ENCODE results near the gene TGIF1. TPM values are rescaled to one million over a fixed set of nuclear protein-coding genes. Genes with fewer than 3 reads are reported as not detected.

Gene TGIF1
- total RNA-seq (10 to 100 TPM; 34.7 to 48.2 TPM), polyA plus RNA-seq (ENCODE audit: insufficient read length in 2 of 2) (10 to 100 TPM; 29.3 to 29.7 TPM)
- long read RNA-seq, donor 1, transcript TGIF1-202 (3 exons, 2,076 nt), result major isoform, 6 of 11 reads
- long read RNA-seq, donor 1, partial matches to known transcripts, result 0 of 11 reads
- long read RNA-seq, donor 1, other reads (novel, unspliced or antisense), result 0 of 11 reads
- long read RNA-seq, donor 2, transcript TGIF1-202 (3 exons, 2,076 nt), result major isoform, 5 of 17 reads
- long read RNA-seq, donor 2, partial matches to known transcripts, result 8 of 17 reads
- long read RNA-seq, donor 2, other reads (novel, unspliced or antisense), result 0 of 17 reads
- long read RNA-seq, donor 3, partial matches to known transcripts, result 0 of 5 reads
- long read RNA-seq, donor 3, other reads (novel, unspliced or antisense), result 0 of 5 reads
- long read RNA-seq, donor 4, transcript TGIF1-202 (3 exons, 2,076 nt), result major isoform, 18 of 35 reads
- long read RNA-seq, donor 4, transcript TGIF1-208 (2 exons, 2,214 nt), result minor isoform, 9 of 35 reads
- long read RNA-seq, donor 4, partial matches to known transcripts, result 0 of 35 reads
- long read RNA-seq, donor 4, other reads (novel, unspliced or antisense), result 0 of 35 reads

DNA sequence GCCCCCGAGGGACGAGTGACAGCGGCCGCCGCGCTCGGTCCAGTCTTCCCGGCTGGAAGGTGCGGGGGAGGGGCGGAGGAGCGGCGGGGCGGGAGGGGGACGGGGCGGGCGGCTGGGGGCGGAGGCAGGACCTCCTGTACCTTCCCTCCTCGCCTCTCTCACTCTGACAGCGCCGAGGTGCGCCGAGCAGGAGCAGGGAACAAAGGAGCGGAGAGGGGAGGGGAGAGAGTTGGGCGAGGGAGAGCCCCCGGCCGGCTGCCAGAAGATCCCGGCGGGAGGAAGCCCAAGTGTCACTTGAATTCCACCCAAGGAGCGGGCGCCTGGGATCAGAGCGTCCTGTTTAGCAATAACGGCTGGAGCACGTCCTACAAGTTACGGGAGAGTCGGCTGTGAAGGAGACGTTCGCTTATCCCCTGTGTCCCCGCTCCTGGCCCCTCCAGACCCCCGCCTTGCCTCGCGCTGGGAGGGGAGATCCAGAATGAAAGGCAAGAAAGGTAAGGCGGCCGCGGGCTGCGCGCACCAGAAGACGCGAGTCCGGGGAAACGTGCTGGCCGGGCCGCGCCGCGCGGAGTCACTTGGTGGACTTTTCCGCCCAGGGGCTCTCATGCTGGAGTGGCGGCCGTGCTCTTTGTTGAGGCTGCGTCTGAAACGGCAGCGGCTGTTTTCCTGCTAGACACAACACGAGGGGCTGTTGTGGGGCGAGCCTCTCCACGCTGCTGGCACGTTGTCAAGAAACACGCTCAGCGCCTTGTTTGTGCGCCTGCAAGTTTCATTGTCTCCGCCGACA is at the start of gene TGIF1:
TGIF1 (plus strand) TSS at position 161 of the 787 bp plus-strand sequence; CDS start at position 479, 318 bp downstream.
- Histone ChIP-seq H3K4me3 (ENCODE audit: low read depth, low read length) (peak within 1 kb of the TSS; percentile 95), H3K27me3 (ENCODE audit: control insufficient read depth, insufficient read depth, low read length) (peaks cover 47% of the 10 kb centered on the region), H3K27ac (ENCODE audit: low read depth, low read length) (peak within 1 kb of the TSS; percentile 100), H3K4me1 (ENCODE audit: control insufficient read depth, insufficient read depth, low read length) (peaks cover 50% of the 10 kb centered on the region), H3K9me3 (ENCODE audit: control insufficient read depth, insufficient read depth, low read length) (no peaks in the 10 kb centered on the region), H3K36me3 (ENCODE audit: control insufficient read depth, insufficient read depth, low read length) (no peaks in the 10 kb centered on the region)
- DNase-seq (ENCODE audit: low read depth in 4 of 6, low spot score in 6 of 6), result peak in 4 of 6 donors; percentile 50 to 91 (median 68)
- under 1% methylated on average over 51 of the region's 71 CpGs for WGBS (ENCODE audit: insufficient coverage)

DNA sequence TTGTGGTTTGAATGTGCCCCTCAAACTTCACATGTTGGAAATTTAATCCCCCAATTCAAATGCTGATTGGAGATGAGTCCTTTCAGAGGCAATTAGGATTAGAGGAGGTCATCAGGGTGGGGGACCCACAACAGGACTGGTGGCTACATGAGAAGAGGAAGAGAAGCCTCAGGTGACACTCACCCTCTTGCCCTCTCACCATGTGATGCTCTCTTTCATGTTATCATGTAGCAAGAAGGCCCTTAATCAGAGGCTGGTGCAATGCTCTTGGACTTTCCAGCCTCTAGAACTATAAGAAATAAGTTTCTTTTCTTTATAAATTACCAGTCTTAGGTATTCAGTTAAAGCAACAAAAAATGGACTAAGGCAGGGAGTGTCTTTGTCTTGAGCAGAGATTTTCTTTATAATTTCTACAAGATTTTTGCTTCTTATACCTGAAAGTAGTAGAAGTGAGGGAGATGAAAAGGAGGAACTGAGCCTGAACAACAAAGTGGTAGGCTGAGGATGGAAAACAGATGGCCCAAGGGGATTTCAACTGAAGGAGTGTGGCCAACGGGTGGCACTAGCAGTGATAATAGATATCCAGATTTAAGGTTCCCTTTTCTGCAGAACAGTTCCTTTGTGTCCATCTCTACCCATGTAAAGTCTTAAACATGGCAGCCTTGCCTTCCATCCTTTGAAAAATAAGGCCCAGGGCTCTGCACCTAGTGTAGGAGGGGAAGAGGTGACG is 49.2 kb upstream of the TGIF1 start:
- H3K4me3 ChIP-seq (ENCODE audit: low read depth, low read length), result no peak overlapping the region
- no peak overlapping the region for H3K27ac ChIP-seq (ENCODE audit: low read depth, low read length)
- no peak for DNase-seq (ENCODE audit: low read depth in 4 of 6, low spot score in 6 of 6)
- H3K36me3 ChIP-seq (ENCODE audit: control insufficient read depth, insufficient read depth, low read length), result no peaks in the 10 kb centered on the region
- no peaks in the 10 kb centered on the region for H3K4me1 ChIP-seq (ENCODE audit: control insufficient read depth, insufficient read depth, low read length)
- no peaks in the 10 kb centered on the region for H3K27me3 ChIP-seq (ENCODE audit: control insufficient read depth, insufficient read depth, low read length)
- WGBS (ENCODE audit: insufficient coverage), result 100% methylated on average over 1 of the region's 2 CpGs
- H3K9me3 ChIP-seq (ENCODE audit: control insufficient read depth, insufficient read depth, low read length), result no peaks in the 10 kb centered on the region

DNA sequence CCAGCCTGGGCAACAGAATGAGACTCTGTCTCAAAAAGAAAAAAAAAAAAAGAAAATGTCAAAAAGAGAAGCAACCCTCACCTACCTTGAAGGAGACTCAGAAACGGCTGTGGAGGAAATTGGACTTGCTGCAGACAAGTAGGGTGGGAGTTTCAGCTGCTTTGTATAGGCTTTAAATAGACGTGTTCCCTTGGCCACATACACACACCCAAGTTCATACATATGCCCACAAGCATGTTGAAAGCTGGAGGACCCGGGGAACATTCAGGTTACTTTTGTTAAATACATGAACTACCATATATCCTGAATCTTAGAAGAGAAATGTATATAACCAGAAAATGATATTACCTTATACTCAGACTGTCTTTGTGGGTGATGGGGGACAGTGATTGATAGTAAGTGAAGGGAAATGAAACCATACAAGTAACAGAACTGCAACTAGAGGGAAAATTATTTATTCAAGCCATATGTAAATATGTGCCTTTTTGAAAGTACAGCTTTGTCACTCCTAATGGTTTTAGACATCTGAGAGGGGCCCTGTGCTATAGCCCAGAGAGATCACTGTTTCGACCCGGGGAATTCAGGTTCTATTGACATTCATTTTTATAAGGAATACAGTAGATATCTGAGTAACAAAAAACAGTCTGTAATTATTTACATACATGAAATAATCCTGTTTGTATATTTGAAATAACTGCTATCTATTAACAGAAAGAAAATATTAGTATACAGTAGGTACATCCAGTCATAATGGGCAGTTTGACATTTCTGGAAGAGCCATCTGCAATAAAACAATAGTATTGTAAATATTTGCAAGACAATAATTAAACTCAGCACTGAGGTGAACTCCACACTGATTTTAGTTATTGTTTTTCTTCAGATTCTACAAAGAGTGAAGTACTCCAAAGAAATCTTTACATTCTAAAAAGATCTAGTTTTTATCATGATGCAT is 48.0 kb upstream of the TGIF1 start:
- no peaks in the 10 kb centered on the region for H3K27me3 ChIP-seq (ENCODE audit: control insufficient read depth, insufficient read depth, low read length)
- no peak for DNase-seq (ENCODE audit: low read depth in 4 of 6, low spot score in 6 of 6)
- no peaks in the 10 kb centered on the region for H3K36me3 ChIP-seq (ENCODE audit: control insufficient read depth, insufficient read depth, low read length)
- no peak overlapping the region for H3K4me3 ChIP-seq (ENCODE audit: low read depth, low read length)
- no CpG with 5 or more reads among the region's 5 CpGs for WGBS (ENCODE audit: insufficient coverage)
- no peaks in the 10 kb centered on the region for H3K4me1 ChIP-seq (ENCODE audit: control insufficient read depth, insufficient read depth, low read length)
- no peaks in the 10 kb centered on the region for H3K9me3 ChIP-seq (ENCODE audit: control insufficient read depth, insufficient read depth, low read length)
- no peak overlapping the region for H3K27ac ChIP-seq (ENCODE audit: low read depth, low read length)

DNA sequence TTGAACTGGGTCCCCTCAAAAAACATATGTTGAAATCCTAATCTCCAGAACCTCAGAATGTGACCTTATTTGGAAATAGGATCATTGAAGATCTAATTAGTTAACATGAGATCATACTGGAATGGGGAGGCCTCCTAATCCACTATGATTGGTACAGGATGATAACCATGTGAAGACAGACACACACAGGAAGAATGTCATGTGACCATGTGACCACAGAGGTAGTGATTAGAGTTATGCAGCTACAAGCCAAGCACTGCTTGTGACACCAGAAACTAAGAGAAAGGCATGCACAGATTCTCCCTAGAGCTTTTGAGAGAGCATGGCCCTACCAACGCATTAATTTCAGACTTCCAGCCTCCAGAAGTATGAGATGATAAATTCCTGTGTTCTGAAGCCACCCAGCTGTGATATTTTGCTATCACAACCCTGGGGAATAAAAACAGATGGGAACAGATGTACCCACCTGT is 47.0 kb upstream of the TGIF1 start:
- Histone ChIP-seq H3K4me3 (ENCODE audit: low read depth, low read length) (no peak overlapping the region), H3K27me3 (ENCODE audit: control insufficient read depth, insufficient read depth, low read length) (no peaks in the 10 kb centered on the region), H3K27ac (ENCODE audit: low read depth, low read length) (no peak overlapping the region), H3K9me3 (ENCODE audit: control insufficient read depth, insufficient read depth, low read length) (no peaks in the 10 kb centered on the region), H3K36me3 (ENCODE audit: control insufficient read depth, insufficient read depth, low read length) (no peaks in the 10 kb centered on the region), H3K4me1 (ENCODE audit: control insufficient read depth, insufficient read depth, low read length) (no peaks in the 10 kb centered on the region)
- DNase-seq (ENCODE audit: low read depth in 4 of 6, low spot score in 6 of 6), result no peak
- WGBS (ENCODE audit: insufficient coverage), result no CpG with 5 or more reads among the region's 1 CpG

DNA sequence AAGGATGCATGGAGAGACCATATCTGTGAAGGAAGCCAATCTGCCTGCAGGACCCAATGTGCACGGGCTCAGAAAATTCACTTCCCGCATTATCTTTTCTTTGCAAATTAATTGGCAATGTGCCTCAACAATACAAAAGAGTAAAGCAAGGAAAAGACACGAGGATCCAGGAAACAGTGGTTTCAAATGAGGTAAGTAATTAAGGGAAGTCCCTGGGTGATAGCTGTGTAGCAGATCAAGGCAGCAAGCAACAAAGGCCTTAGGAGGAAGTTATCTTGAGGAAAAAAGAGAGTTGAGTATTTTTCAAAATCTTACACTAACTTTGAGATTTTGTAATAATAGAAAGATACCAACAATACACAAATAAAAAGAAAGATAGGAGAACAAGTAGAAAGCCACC is 44.3 kb upstream of the TGIF1 start:
- Histone ChIP-seq H3K9me3 (ENCODE audit: control insufficient read depth, insufficient read depth, low read length) (no peaks in the 10 kb centered on the region), H3K4me1 (ENCODE audit: control insufficient read depth, insufficient read depth, low read length) (no peaks in the 10 kb centered on the region), H3K27ac (ENCODE audit: low read depth, low read length) (no peak overlapping the region), H3K4me3 (ENCODE audit: low read depth, low read length) (no peak overlapping the region), H3K36me3 (ENCODE audit: control insufficient read depth, insufficient read depth, low read length) (no peaks in the 10 kb centered on the region), H3K27me3 (ENCODE audit: control insufficient read depth, insufficient read depth, low read length) (no peaks in the 10 kb centered on the region)
- peak in 1 of 6 donors; percentile 6 for DNase-seq (ENCODE audit: low read depth in 4 of 6, low spot score in 6 of 6)
- WGBS (ENCODE audit: insufficient coverage), result 27% methylated on average over 1 of the region's 3 CpGs

DNA sequence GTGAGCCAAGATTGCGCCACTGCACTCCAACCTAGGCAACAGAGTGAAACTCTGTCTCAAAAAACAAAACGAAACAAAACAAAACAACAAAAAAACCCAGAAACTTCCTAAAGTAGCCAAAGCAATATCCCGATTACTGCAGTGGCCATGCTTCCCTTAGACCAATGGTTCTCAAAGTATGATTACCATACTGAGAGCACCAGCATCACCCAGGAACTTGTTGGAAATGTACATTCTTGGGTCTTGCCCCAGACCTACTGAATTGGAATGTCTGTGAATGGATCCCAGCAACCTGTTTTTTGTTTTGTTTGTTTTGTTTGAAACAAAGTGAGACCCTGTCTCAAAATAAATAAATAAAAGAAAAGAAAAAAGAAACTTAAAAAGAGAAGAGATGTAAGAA is 41.9 kb upstream of the TGIF1 start:
- no peak overlapping the region for H3K4me3 ChIP-seq (ENCODE audit: low read depth, low read length)
- no peak for DNase-seq (ENCODE audit: low read depth in 4 of 6, low spot score in 6 of 6)
- peaks cover 3% of the 10 kb centered on the region for H3K27me3 ChIP-seq (ENCODE audit: control insufficient read depth, insufficient read depth, low read length)
- no CpG with 5 or more reads among the region's 3 CpGs for WGBS (ENCODE audit: insufficient coverage)
- H3K9me3 ChIP-seq (ENCODE audit: control insufficient read depth, insufficient read depth, low read length), result no peaks in the 10 kb centered on the region
- peaks cover 6% of the 10 kb centered on the region for H3K4me1 ChIP-seq (ENCODE audit: control insufficient read depth, insufficient read depth, low read length)
- H3K36me3 ChIP-seq (ENCODE audit: control insufficient read depth, insufficient read depth, low read length), result no peaks in the 10 kb centered on the region
- no peak overlapping the region for H3K27ac ChIP-seq (ENCODE audit: low read depth, low read length)

DNA sequence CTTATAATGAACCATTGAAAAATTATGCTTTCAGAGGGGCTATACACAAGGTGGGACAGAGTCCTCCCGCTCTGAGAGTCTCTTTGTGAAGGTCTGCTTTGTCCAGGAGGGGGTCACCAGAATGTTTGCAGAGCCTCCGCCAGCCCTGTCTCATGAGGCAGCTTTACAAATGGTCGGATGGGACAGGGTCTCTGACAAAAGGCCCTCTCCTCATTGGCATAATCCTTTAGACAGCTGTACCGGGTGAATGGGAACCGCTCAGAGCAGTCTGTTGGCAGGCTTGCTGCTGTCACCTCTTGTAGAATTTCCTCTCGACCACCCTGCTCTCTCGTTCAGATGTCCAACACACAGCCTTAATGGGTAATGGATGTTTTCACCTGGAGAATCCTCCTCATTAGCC is 40.2 kb upstream of the TGIF1 start:
- peaks cover 3% of the 10 kb centered on the region for H3K27me3 ChIP-seq (ENCODE audit: control insufficient read depth, insufficient read depth, low read length)
- H3K36me3 ChIP-seq (ENCODE audit: control insufficient read depth, insufficient read depth, low read length), result no peaks in the 10 kb centered on the region
- H3K9me3 ChIP-seq (ENCODE audit: control insufficient read depth, insufficient read depth, low read length), result no peaks in the 10 kb centered on the region
- H3K27ac ChIP-seq (ENCODE audit: low read depth, low read length), result no peak overlapping the region
- 30% methylated on average over 3 of the region's 7 CpGs for WGBS (ENCODE audit: insufficient coverage)
- DNase-seq (ENCODE audit: low read depth in 4 of 6, low spot score in 6 of 6), result peak in 2 of 6 donors; percentile 9 to 27
- H3K4me3 ChIP-seq (ENCODE audit: low read depth, low read length), result no peak overlapping the region
- peaks cover 6% of the 10 kb centered on the region for H3K4me1 ChIP-seq (ENCODE audit: control insufficient read depth, insufficient read depth, low read length)

DNA sequence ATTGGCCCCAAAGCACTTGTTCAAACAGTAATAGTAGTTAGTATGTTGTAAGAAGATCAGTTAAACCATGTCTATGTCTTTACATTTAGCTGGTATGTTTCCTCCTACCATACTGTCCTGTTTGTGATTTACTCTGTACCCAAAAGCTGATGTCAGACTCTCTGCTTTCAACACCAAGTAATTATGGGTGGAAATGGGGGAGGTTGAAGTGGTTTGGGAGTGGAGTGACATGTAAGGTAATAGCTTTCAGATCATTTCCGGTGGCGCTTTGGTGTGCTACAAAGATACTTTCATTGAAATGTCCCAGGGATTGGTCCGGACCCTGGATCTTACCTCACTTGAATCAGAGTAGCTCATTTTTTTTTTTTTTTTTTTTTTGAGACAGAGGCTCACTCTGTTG is 39.7 kb upstream of the TGIF1 start:
- Histone ChIP-seq H3K4me3 (ENCODE audit: low read depth, low read length) (no peak overlapping the region), H3K27ac (ENCODE audit: low read depth, low read length) (no peak overlapping the region), H3K9me3 (ENCODE audit: control insufficient read depth, insufficient read depth, low read length) (no peaks in the 10 kb centered on the region), H3K27me3 (ENCODE audit: control insufficient read depth, insufficient read depth, low read length) (peaks cover 3% of the 10 kb centered on the region), H3K36me3 (ENCODE audit: control insufficient read depth, insufficient read depth, low read length) (no peaks in the 10 kb centered on the region), H3K4me1 (ENCODE audit: control insufficient read depth, insufficient read depth, low read length) (peaks cover 6% of the 10 kb centered on the region)
- WGBS (ENCODE audit: insufficient coverage), result no CpG with 5 or more reads among the region's 3 CpGs
- no peak for DNase-seq (ENCODE audit: low read depth in 4 of 6, low spot score in 6 of 6)
